ENCODE results near the gene SORCS2.
"Not testable (repeated sequence)": the region's sequence is repeated elsewhere in the genome, so short reads cannot be mapped to it uniquely, and the experiment has no call there.

The SORCS2 gene

GRCh38 chr4:7573576-7574091 lies 381.3 kb downstream of the SORCS2 start:
- no peaks in the 10 kb centered on the region for H3K9me2 ChIP-seq (ENCODE audit: low read depth, low read length)
- H3K36me3 ChIP-seq (ENCODE audit: insufficient read depth, low read length), result no peaks in the 10 kb centered on the region
- no peak overlapping the region for H3K9ac ChIP-seq (ENCODE audit: low read length)
- no peak overlapping the region for H3K4me2 ChIP-seq (ENCODE audit: low read length)
- no peaks in the 10 kb centered on the region for H3F3A ChIP-seq (ENCODE audit: insufficient read depth, low read length)
- H2AFZ ChIP-seq (ENCODE audit: low read length), result no peak overlapping the region
- no peaks in the 10 kb centered on the region for H3K27me3 ChIP-seq (ENCODE audit: insufficient read depth, low read length)
- no peaks in the 10 kb centered on the region for H3K9me3 ChIP-seq (ENCODE audit: low read length)
- H3K4me1 ChIP-seq (ENCODE audit: insufficient read depth, low read length, severe bottlenecking), result no peaks in the 10 kb centered on the region
- no peak overlapping the region for H3K27ac ChIP-seq (ENCODE audit: low read depth, low read length, poor library complexity, severe bottlenecking)
- TF ChIP-seq, protein P1, sequence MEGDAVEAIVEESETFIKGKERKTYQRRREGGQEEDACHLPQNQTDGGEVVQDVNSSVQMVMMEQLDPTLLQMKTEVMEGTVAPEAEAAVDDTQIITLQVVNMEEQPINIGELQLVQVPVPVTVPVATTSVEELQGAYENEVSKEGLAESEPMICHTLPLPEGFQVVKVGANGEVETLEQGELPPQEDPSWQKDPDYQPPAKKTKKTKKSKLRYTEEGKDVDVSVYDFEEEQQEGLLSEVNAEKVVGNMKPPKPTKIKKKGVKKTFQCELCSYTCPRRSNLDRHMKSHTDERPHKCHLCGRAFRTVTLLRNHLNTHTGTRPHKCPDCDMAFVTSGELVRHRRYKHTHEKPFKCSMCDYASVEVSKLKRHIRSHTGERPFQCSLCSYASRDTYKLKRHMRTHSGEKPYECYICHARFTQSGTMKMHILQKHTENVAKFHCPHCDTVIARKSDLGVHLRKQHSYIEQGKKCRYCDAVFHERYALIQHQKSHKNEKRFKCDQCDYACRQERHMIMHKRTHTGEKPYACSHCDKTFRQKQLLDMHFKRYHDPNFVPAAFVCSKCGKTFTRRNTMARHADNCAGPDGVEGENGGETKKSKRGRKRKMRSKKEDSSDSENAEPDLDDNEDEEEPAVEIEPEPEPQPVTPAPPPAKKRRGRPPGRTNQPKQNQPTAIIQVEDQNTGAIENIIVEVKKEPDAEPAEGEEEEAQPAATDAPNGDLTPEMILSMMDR (IDR thresholded peaks at IDR 0.05; ENCODE audit: low read length), result no peak
- TF ChIP-seq EZH2 (IDR thresholded peaks at IDR 0.05; ENCODE audit: borderline replicate concordance, low read length), result no peak
- H3K79me2 ChIP-seq (ENCODE audit: insufficient read depth, low read length), result no peaks in the 10 kb centered on the region
- H3K4me3 ChIP-seq (ENCODE audit: low read depth, low read length, poor library complexity, severe bottlenecking), result no peak overlapping the region
- no peaks in the 10 kb centered on the region for H4K20me1 ChIP-seq (ENCODE audit: insufficient read depth, low read length)

DNA sequence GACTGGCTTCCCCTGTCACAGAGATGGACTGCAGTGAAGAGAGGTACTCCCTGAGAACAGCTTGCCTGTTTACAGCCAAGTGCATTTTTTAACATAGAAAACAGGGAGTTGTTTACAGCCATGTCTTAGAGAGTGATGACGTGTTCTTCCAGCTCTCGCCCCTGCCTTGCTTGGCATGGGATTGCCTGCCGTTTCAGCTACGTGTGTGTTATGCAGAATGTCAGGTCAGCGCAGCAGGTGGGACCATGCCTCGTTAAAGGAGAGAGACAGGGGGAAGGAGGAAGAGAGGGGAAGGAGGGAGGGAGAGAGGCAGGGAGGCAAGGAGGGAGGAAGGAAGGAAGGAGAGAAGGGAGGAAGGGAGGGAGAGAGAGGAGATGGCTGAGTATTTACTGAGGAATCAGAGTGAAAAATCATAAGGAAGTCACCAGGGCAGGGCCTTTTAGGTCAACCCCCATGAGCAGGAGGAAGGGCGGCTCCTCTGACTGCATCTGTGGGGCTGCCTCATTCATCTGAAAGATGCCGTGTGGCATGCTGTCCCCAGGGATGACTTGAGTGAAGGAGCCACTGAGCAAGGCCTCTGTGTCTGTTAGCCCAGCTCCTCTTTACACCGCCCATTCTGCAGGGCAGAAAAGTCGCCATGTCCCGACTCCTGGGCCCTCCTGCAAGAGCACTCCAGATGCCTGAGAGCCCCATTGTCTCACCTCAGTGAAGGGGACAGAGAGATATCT lies 382.1 kb downstream of the SORCS2 start:
- H3F3A ChIP-seq (ENCODE audit: insufficient read depth, low read length), result no peaks in the 10 kb centered on the region
- no peak for TF ChIP-seq EZH2 (IDR thresholded peaks at IDR 0.05; ENCODE audit: borderline replicate concordance, low read length)
- TF ChIP-seq, protein P1 (IDR thresholded peaks at IDR 0.05; ENCODE audit: low read length), result no peak
- H3K9me2 ChIP-seq (ENCODE audit: low read depth, low read length), result no peaks in the 10 kb centered on the region
- H3K4me1 ChIP-seq (ENCODE audit: insufficient read depth, low read length, severe bottlenecking), result no peaks in the 10 kb centered on the region
- H3K79me2 ChIP-seq (ENCODE audit: insufficient read depth, low read length), result no peaks in the 10 kb centered on the region
- H4K20me1 ChIP-seq (ENCODE audit: insufficient read depth, low read length), result no peaks in the 10 kb centered on the region
- H3K36me3 ChIP-seq (ENCODE audit: insufficient read depth, low read length), result no peaks in the 10 kb centered on the region
- no peak overlapping the region for H3K9ac ChIP-seq (ENCODE audit: low read length)
- no peak overlapping the region for H2AFZ ChIP-seq (ENCODE audit: low read length)
- no peak overlapping the region for H3K27ac ChIP-seq (ENCODE audit: low read depth, low read length, poor library complexity, severe bottlenecking)
- no peak overlapping the region for H3K4me2 ChIP-seq (ENCODE audit: low read length)
- no peaks in the 10 kb centered on the region for H3K27me3 ChIP-seq (ENCODE audit: insufficient read depth, low read length)
- no peak overlapping the region for H3K4me3 ChIP-seq (ENCODE audit: low read depth, low read length, poor library complexity, severe bottlenecking)
- H3K9me3 ChIP-seq (ENCODE audit: low read length), result no peaks in the 10 kb centered on the region

DNA sequence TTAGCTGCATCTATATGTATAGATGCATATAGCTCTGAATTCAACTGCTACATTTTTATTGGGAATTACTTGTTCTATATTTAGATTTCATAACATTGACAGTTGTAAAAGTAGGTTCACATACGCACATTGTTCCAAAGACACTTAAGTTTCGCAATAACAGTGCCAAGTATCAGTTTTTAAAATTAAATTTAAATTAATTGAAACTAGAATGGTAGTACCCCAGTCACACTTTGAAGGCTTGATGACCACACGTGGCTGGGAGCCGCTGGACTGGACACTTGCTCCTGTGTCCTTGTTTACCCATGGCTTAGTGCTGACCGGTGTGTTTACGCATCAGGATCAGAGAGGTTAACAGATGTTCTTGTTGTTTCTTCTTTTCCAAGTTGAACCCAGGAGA lies 383.1 kb downstream of the SORCS2 start:
- no peaks in the 10 kb centered on the region for H3K4me1 ChIP-seq (ENCODE audit: insufficient read depth, low read length, severe bottlenecking)
- H3K4me2 ChIP-seq (ENCODE audit: low read length), result no peak overlapping the region
- H3K9me3 ChIP-seq (ENCODE audit: low read length), result no peaks in the 10 kb centered on the region
- H4K20me1 ChIP-seq (ENCODE audit: insufficient read depth, low read length), result no peaks in the 10 kb centered on the region
- no peaks in the 10 kb centered on the region for H3K79me2 ChIP-seq (ENCODE audit: insufficient read depth, low read length)
- TF ChIP-seq EZH2 (IDR thresholded peaks at IDR 0.05; ENCODE audit: borderline replicate concordance, low read length), result no peak
- TF ChIP-seq, protein P1 (IDR thresholded peaks at IDR 0.05; ENCODE audit: low read length), result no peak
- H3K4me3 ChIP-seq (ENCODE audit: low read depth, low read length, poor library complexity, severe bottlenecking), result no peak overlapping the region
- no peak overlapping the region for H3K9ac ChIP-seq (ENCODE audit: low read length)
- H3F3A ChIP-seq (ENCODE audit: insufficient read depth, low read length), result no peaks in the 10 kb centered on the region
- no peaks in the 10 kb centered on the region for H3K27me3 ChIP-seq (ENCODE audit: insufficient read depth, low read length)
- no peak overlapping the region for H2AFZ ChIP-seq (ENCODE audit: low read length)
- no peaks in the 10 kb centered on the region for H3K36me3 ChIP-seq (ENCODE audit: insufficient read depth, low read length)
- no peak overlapping the region for H3K27ac ChIP-seq (ENCODE audit: low read depth, low read length, poor library complexity, severe bottlenecking)
- H3K9me2 ChIP-seq (ENCODE audit: low read depth, low read length), result no peaks in the 10 kb centered on the region

DNA sequence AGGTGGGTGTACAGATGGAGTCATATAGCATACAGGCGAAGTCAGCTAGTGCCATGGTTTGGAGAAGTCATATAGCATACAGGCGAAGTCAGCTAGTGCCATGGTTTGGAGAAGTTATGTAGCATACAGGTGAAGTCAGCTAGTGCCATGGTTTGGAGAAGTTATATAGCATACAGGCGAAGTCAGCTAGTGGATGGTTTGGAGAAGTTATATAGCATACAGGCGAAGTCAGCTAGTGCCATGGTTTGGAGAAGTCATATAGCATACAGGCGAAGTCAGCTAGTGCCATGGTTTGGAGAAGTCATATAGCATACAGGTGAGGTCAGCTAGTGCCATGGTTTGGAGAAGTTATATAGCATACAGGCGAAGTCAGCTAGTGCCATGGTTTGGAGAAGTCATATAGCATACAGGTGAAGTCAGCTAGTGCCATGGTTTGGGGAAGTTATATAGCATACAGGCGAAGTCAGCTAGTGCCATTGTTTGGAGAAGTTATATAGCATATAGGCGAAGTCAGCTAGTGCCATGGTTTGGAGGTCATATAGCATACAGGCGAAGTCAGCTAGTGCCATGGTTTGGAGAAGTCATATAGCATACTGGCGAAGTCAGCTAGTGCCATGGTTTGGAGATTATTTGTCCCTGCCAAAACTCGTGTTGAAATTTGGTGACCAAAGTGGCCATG lies 385.2 kb downstream of the SORCS2 start:
- H3K36me3 ChIP-seq (ENCODE audit: insufficient read depth, low read length); H3K9ac ChIP-seq (ENCODE audit: low read length); H3K9me2 ChIP-seq (ENCODE audit: low read depth, low read length); H3K9me3 ChIP-seq (ENCODE audit: low read length); H4K20me1 ChIP-seq (ENCODE audit: insufficient read depth, low read length); H3K79me2 ChIP-seq (ENCODE audit: insufficient read depth, low read length); H3K4me3 ChIP-seq (ENCODE audit: low read depth, low read length, poor library complexity, severe bottlenecking); H3K4me1 ChIP-seq (ENCODE audit: insufficient read depth, low read length, severe bottlenecking); H3F3A ChIP-seq (ENCODE audit: insufficient read depth, low read length); H2AFZ ChIP-seq (ENCODE audit: low read length); H3K4me2 ChIP-seq (ENCODE audit: low read length); H3K27ac ChIP-seq (ENCODE audit: low read depth, low read length, poor library complexity, severe bottlenecking); H3K27me3 ChIP-seq (ENCODE audit: insufficient read depth, low read length): not testable (repeated sequence)

Measured in OCI-LY1 (cell line).